HepG2 (cell line): Measurements from ENCODE around the gene STK11. TPM values are rescaled to one million over a fixed set of nuclear protein-coding genes. Genes with fewer than 3 reads are reported as not detected.
A peak's percentile ranks its signal among the peaks of the same experiment; 100 is the strongest.

ENCODE experiments used
- AGO2 ChIP-seq: fragments of 200-400 bp; formaldehyde crosslinking; optimal IDR thresholded peaks from 2 replicates; pipeline ENCODE3; 2017; ENCODE audit warnings: mild to moderate bottlenecking, low read depth, low read length, moderate library complexity
- ESRRA ChIP-seq: sonication (generic); formaldehyde crosslinking; IDR thresholded peaks from 2 replicates; pipeline ENCODE4 v1.5.1; 2020; ENCODE audit warnings: mild to moderate bottlenecking, low read depth, missing genetic modification reagents
- FOXC1 ChIP-seq: sonication (generic); formaldehyde crosslinking; IDR thresholded peaks from 2 replicates; pipeline ENCODE4 v1.8.0; 2022; ENCODE audit warnings: mild to moderate bottlenecking, missing genetic modification reagents, borderline replicate concordance
- HDAC1 ChIP-seq: sonication (generic); formaldehyde crosslinking; IDR thresholded peaks from 2 replicates; pipeline ENCODE4 v1.5.1; 2020; ENCODE audit warnings: mild to moderate bottlenecking, missing genetic modification reagents
- HNF4G ChIP-seq, 2 experiments: sonication (generic) in 1 of 2; formaldehyde crosslinking in 1 of 2; IDR thresholded peaks; 2 replicates each; pipeline versions ENCODE4 v1.4.0 to v1.6.1; 2011 to 2020; ENCODE audit warnings: borderline replicate concordance in 2 of 2, low read depth in 2 of 2, mild to moderate bottlenecking in 2 of 2, low read length in 1 of 2, missing genetic modification reagents in 1 of 2, moderate library complexity in 1 of 2
- ISL2 ChIP-seq: sonication (generic); formaldehyde crosslinking; IDR thresholded peaks from 2 replicates; pipeline ENCODE4 v1.5.0; 2020; ENCODE audit warnings: missing genetic modification reagents
- KDM5B ChIP-seq: sonication (generic); formaldehyde crosslinking; IDR thresholded peaks from 2 replicates; pipeline ENCODE4 v1.4.0; 2020; ENCODE audit warnings: missing genetic modification reagents, mild to moderate bottlenecking, borderline replicate concordance
- KMT2B ChIP-seq: IDR thresholded peaks from 2 replicates; pipeline ENCODE4 v1.6.1; 2016; ENCODE audit warnings: missing genetic modification reagents, missing compliant biosample characterization
- RBAK ChIP-seq: sonication (generic); formaldehyde crosslinking; IDR thresholded peaks from 2 replicates; pipeline ENCODE4 v1.5.1; 2020; ENCODE audit warnings: mild to moderate bottlenecking, missing genetic modification reagents
- SSRP1 ChIP-seq: IDR thresholded peaks from 2 replicates; pipeline ENCODE4 v1.6.1; 2016; ENCODE audit warnings: control low read depth
- TGIF2 ChIP-seq: IDR thresholded peaks from 2 replicates; pipeline ENCODE4 v1.6.1; 2016; ENCODE audit warnings: control low read depth, missing compliant biosample characterization
- ZBTB1 ChIP-seq: sonication (generic); formaldehyde crosslinking; IDR thresholded peaks from 2 replicates; pipeline ENCODE4 v1.4.0; 2020; ENCODE audit warnings: missing genetic modification reagents, borderline replicate concordance
- ZNF30 ChIP-seq: sonication (generic); formaldehyde crosslinking; IDR thresholded peaks from 2 replicates; pipeline ENCODE4 v1.5.0; 2020; ENCODE audit warnings: mild to moderate bottlenecking, missing genetic modification reagents
- ZNF331 ChIP-seq: sonication (generic); formaldehyde crosslinking; IDR thresholded peaks from 2 replicates; pipeline ENCODE4 v1.4.0; 2020; ENCODE audit warnings: missing genetic modification reagents
- ZNF747 ChIP-seq: sonication (generic); formaldehyde crosslinking; IDR thresholded peaks from 2 replicates; pipeline ENCODE4 v1.8.1; 2023; ENCODE audit warnings: missing genetic modification reagents, mild to moderate bottlenecking, borderline replicate concordance
- ZNF782 ChIP-seq: sonication (generic); formaldehyde crosslinking; IDR thresholded peaks from 2 replicates; pipeline ENCODE4 v1.4.0; 2020; ENCODE audit warnings: missing genetic modification reagents, mild to moderate bottlenecking, borderline replicate concordance
- ZNF788 ChIP-seq: sonication (generic); formaldehyde crosslinking; IDR thresholded peaks from 2 replicates; pipeline ENCODE4 v1.5.0; 2020; ENCODE audit warnings: mild to moderate bottlenecking, missing genetic modification reagents, borderline replicate concordance
- polyA plus RNA-seq, 8 experiments: library from polyadenylated mRNA; depleted of rRNA in 3 of 8; stranded (reverse) in 7 of 8; unstranded in 1 of 8; fragments of >200 nt; fragmentation: Illumina TruSeq in 4 of 8; extraction: Trizol in 4 of 8; gene quantifications; 2 replicates each; pipeline versions ENCODE4 v1.2.1 to v1.2.3, GENCODE V29; 2011 to 2016; ENCODE audit warnings: low read depth in 4 of 8, missing spikeins in 1 of 8, mixed read lengths in 1 of 8; ENCODE audit not compliant: insufficient read depth in 1 of 8
- total RNA-seq, 5 experiments: library from RNA; depleted of rRNA; stranded (reverse); fragments of >200 nt; fragmentation: Illumina TruSeq; extraction: Trizol; gene quantifications; 2 replicates each; pipeline ENCODE4 v1.2.3, GENCODE V29; 2016; ENCODE audit warnings: low read depth in 1 of 5
- TF ChIP-seq, protein P1 (sequence below): sonication (generic); formaldehyde crosslinking; IDR thresholded peaks from 2 replicates; pipeline ENCODE4 v1.4.0; 2020; ENCODE audit warnings: mild to moderate bottlenecking, missing genetic modification reagents
- TF ChIP-seq, protein P2 (sequence below): sonication (generic); formaldehyde crosslinking; conservative IDR thresholded peaks from 2 replicates; pipeline ENCODE4 v1.8.0; 2022; ENCODE audit warnings: low read depth, missing genetic modification reagents
- TF ChIP-seq, protein P3 (sequence below): IDR thresholded peaks from 2 replicates; pipeline ENCODE4 v1.6.1; 2016; ENCODE audit warnings: mild to moderate bottlenecking, missing biosample characterization, missing genetic modification reagents
- TF ChIP-seq, protein P4 (sequence below), 2 experiments: IDR thresholded peaks; 2 replicates each; pipeline ENCODE4 v1.6.1; 2011 to 2012; ENCODE audit warnings: low read length in 2 of 2, borderline replicate concordance in 1 of 2, low read depth in 1 of 2, mild to moderate bottlenecking in 1 of 2, moderate library complexity in 1 of 2

The STK11 gene
- total and polyA plus RNA-seq, 2 of the 13 experiments (the other 11 are each of a cell fraction or from before 2014, with no cell fraction given), result 27.5 to 43.6 TPM

DNA sequence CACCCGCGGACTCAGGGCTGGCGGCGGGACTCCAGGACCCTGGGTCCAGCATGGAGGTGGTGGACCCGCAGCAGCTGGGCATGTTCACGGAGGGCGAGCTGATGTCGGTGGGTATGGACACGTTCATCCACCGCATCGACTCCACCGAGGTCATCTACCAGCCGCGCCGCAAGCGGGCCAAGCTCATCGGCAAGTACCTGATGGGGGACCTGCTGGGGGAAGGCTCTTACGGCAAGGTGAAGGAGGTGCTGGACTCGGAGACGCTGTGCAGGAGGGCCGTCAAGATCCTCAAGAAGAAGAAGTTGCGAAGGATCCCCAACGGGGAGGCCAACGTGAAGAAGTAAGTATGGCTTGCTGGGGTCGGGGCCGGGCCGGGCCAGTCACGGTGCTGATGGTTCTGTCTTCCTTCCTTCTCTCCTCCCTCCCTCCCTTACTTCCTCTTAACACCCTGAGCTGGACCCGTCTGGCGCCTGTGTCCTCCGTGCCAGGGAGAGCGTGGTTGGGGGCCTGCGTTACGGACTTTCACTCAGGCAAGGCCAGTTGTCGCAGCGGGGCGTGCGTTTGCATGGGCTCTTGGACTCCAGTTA is 1.4 kb downstream of the STK11 start (continued):
- peak; percentile 44; the same call in 1 of the 2 replicates for TF ChIP-seq KDM5B (CRISPR knock-in tag)
- TF ChIP-seq, protein P1, sequence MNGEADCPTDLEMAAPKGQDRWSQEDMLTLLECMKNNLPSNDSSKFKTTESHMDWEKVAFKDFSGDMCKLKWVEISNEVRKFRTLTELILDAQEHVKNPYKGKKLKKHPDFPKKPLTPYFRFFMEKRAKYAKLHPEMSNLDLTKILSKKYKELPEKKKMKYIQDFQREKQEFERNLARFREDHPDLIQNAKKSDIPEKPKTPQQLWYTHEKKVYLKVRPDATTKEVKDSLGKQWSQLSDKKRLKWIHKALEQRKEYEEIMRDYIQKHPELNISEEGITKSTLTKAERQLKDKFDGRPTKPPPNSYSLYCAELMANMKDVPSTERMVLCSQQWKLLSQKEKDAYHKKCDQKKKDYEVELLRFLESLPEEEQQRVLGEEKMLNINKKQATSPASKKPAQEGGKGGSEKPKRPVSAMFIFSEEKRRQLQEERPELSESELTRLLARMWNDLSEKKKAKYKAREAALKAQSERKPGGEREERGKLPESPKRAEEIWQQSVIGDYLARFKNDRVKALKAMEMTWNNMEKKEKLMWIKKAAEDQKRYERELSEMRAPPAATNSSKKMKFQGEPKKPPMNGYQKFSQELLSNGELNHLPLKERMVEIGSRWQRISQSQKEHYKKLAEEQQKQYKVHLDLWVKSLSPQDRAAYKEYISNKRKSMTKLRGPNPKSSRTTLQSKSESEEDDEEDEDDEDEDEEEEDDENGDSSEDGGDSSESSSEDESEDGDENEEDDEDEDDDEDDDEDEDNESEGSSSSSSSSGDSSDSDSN (CRISPR knock-in tag), result peak; percentile 57; the same call in 1 of the 2 replicates
- TF ChIP-seq ZBTB1 (CRISPR knock-in tag), result no peak
- peak; percentile 72 for TF ChIP-seq AGO2
- no peak for TF ChIP-seq SSRP1 (CRISPR knock-in tag)
- no peak for TF ChIP-seq ESRRA (CRISPR knock-in tag)
- 0 out of 2 replicates have a peak, but pooled peaks have one; percentile 11 for TF ChIP-seq TGIF2 (CRISPR knock-in tag)
- no peak for TF ChIP-seq ZNF331 (CRISPR knock-in tag)
- TF ChIP-seq HNF4G (IDR thresholded peaks at IDR 0.05; ENCODE audit: borderline replicate concordance, low read depth, low read length), result no peak
- no peak for TF ChIP-seq HNF4G (CRISPR knock-in tag; IDR thresholded peaks at IDR 0.05; ENCODE audit: borderline replicate concordance, low read depth)
- no peak for TF ChIP-seq ZNF30 (CRISPR knock-in tag)
- TF ChIP-seq FOXC1, result 0 out of 2 replicates have a peak, but pooled peaks have one; percentile 13
- 0 out of 2 replicates have a peak, but pooled peaks have one; percentile 37 for TF ChIP-seq ZNF788
- TF ChIP-seq KMT2B (CRISPR knock-in tag), result no peak
- 0 out of 2 replicates have a peak, but pooled peaks have one; percentile 45 for TF ChIP-seq ZNF782 (CRISPR knock-in tag)
- no peak for TF ChIP-seq ISL2 (CRISPR knock-in tag)
- no peak for TF ChIP-seq RBAK (CRISPR knock-in tag)
- TF ChIP-seq HDAC1 (CRISPR knock-in tag), result peak; percentile 18
- TF ChIP-seq, protein P2, sequence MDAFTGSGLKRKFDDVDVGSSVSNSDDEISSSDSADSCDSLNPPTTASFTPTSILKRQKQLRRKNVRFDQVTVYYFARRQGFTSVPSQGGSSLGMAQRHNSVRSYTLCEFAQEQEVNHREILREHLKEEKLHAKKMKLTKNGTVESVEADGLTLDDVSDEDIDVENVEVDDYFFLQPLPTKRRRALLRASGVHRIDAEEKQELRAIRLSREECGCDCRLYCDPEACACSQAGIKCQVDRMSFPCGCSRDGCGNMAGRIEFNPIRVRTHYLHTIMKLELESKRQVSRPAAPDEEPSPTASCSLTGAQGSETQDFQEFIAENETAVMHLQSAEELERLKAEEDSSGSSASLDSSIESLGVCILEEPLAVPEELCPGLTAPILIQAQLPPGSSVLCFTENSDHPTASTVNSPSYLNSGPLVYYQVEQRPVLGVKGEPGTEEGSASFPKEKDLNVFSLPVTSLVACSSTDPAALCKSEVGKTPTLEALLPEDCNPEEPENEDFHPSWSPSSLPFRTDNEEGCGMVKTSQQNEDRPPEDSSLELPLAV, result no peak
- no peak for TF ChIP-seq ZNF747 (CRISPR knock-in tag)
- TF ChIP-seq, protein P3, sequence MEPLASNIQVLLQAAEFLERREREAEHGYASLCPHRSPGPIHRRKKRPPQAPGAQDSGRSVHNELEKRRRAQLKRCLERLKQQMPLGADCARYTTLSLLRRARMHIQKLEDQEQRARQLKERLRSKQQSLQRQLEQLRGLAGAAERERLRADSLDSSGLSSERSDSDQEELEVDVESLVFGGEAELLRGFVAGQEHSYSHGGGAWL, result no peak
- TF ChIP-seq, protein P4, sequence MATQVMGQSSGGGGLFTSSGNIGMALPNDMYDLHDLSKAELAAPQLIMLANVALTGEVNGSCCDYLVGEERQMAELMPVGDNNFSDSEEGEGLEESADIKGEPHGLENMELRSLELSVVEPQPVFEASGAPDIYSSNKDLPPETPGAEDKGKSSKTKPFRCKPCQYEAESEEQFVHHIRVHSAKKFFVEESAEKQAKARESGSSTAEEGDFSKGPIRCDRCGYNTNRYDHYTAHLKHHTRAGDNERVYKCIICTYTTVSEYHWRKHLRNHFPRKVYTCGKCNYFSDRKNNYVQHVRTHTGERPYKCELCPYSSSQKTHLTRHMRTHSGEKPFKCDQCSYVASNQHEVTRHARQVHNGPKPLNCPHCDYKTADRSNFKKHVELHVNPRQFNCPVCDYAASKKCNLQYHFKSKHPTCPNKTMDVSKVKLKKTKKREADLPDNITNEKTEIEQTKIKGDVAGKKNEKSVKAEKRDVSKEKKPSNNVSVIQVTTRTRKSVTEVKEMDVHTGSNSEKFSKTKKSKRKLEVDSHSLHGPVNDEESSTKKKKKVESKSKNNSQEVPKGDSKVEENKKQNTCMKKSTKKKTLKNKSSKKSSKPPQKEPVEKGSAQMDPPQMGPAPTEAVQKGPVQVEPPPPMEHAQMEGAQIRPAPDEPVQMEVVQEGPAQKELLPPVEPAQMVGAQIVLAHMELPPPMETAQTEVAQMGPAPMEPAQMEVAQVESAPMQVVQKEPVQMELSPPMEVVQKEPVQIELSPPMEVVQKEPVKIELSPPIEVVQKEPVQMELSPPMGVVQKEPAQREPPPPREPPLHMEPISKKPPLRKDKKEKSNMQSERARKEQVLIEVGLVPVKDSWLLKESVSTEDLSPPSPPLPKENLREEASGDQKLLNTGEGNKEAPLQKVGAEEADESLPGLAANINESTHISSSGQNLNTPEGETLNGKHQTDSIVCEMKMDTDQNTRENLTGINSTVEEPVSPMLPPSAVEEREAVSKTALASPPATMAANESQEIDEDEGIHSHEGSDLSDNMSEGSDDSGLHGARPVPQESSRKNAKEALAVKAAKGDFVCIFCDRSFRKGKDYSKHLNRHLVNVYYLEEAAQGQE (IDR thresholded peaks at IDR 0.05; ENCODE audit: borderline replicate concordance in 1 of 2, low read depth in 1 of 2, low read length in 2 of 2), result no peak
